Keratinocyte (primary cell): ENCODE results near the gene FAM117A. TPM values are rescaled to one million over a fixed set of nuclear protein-coding genes. Genes with fewer than 3 reads are reported as not detected.

Experiments used
- DNase-seq: peaks from one replicate; pipeline ENCODE4 v3.0.0-alpha.2; 2011; ENCODE audit warnings: low read depth, missing footprints, low spot score
- FAIRE-seq: peaks from 2 replicates; lab custom pipeline; 2011; peaks lifted over from hg19 to GRCh38; lab: Jason Lieb, UNC
- H2AFZ ChIP-seq: 2 replicates; pipeline ENCODE4 v1.6.0; 2012; ENCODE audit warnings: low read length, control low read depth, inconsistent platforms; ENCODE audit not compliant: control insufficient read depth
- H3K27ac ChIP-seq: 2 replicates; pipeline ENCODE4 v1.5.1; 2011; ENCODE audit warnings: low read length; ENCODE audit not compliant: control insufficient read depth, insufficient read depth
- H3K27me3 ChIP-seq: 3 replicates; pipeline ENCODE4 v1.6.0; 2011; ENCODE audit warnings: low read length; ENCODE audit not compliant: control insufficient read depth, insufficient read depth; ENCODE audit errors: extremely low read depth
- H3K36me3 ChIP-seq, 2 experiments: 2 replicates in 1 of 2; 3 replicates in 1 of 2; pipeline ENCODE4 v1.5.1; 2011; ENCODE audit warnings: low read length in 2 of 2, mild to moderate bottlenecking in 1 of 2; ENCODE audit not compliant: control insufficient read depth in 2 of 2, insufficient read depth in 2 of 2; ENCODE audit errors: extremely low read depth in 1 of 2
- H3K4me1 ChIP-seq: 3 replicates; pipeline ENCODE4 v1.5.1; 2011; ENCODE audit warnings: low read length; ENCODE audit not compliant: control insufficient read depth, insufficient read depth; ENCODE audit errors: extremely low read depth
- H3K4me2 ChIP-seq: 3 replicates; pipeline ENCODE4 v1.6.0; 2011; ENCODE audit warnings: low read depth, low read length; ENCODE audit not compliant: control insufficient read depth, insufficient read depth; ENCODE audit errors: extremely low read depth
- H3K4me3 ChIP-seq, 3 experiments: fragments of 200-600 bp in 1 of 3; sonication (generic) in 1 of 3; 2 replicates in 2 of 3; 3 replicates in 1 of 3; pipeline ENCODE4 v1.5.1; 2011 to 2016; ENCODE audit warnings: low read length in 3 of 3, mild to moderate bottlenecking in 3 of 3, control low read depth in 2 of 3, inconsistent platforms in 1 of 3, low read depth in 1 of 3, mixed read lengths in 1 of 3, mixed run types in 1 of 3, moderate library complexity in 1 of 3; ENCODE audit not compliant: control insufficient read depth in 2 of 3, insufficient read depth in 2 of 3; ENCODE audit errors: extremely low read depth in 1 of 3
- H3K79me2 ChIP-seq: 2 replicates; pipeline ENCODE4 v1.6.0; 2012; ENCODE audit warnings: low read length; ENCODE audit not compliant: control insufficient read depth, insufficient read depth
- H3K9ac ChIP-seq: 3 replicates; pipeline ENCODE4 v1.6.0; 2011; ENCODE audit warnings: low read length; ENCODE audit not compliant: control insufficient read depth, insufficient read depth; ENCODE audit errors: extremely low read depth
- H3K9me1 ChIP-seq: 3 replicates; pipeline ENCODE4 v1.6.0; 2011; ENCODE audit warnings: low read length; ENCODE audit not compliant: control insufficient read depth, insufficient read depth; ENCODE audit errors: extremely low read depth
- H3K9me3 ChIP-seq: 2 replicates; pipeline ENCODE4 v1.5.1; 2012; ENCODE audit warnings: low read depth, low read length; ENCODE audit not compliant: control insufficient read depth
- H4K20me1 ChIP-seq: 3 replicates; pipeline ENCODE4 v1.6.0; 2011; ENCODE audit warnings: low read length; ENCODE audit not compliant: control insufficient read depth, insufficient read depth; ENCODE audit errors: extremely low read depth
- EZH2 ChIP-seq: IDR thresholded peaks from one replicate; pipeline ENCODE4 v1.6.1; 2012; ENCODE audit warnings: inconsistent platforms, mild to moderate bottlenecking, low read length, moderate library complexity
- dilution Hi-C: fragments of 300-500 bp; cut with MboI; formaldehyde crosslinking; loops from one replicate; pipeline ENCODE4 v1.7.0; 2020; ENCODE audit warnings: low sequenced_read_pairs; ENCODE audit not compliant: extremely low pct_ligation_motif_present
- polyA plus RNA-seq, 5 experiments: library from polyadenylated mRNA; depleted of rRNA in 3 of 5; stranded (reverse) in 3 of 5; stranded (forward) in 1 of 5; unstranded in 1 of 5; fragments of >200 nt; gene quantifications; 1 replicate in 1 of 5; 2 replicates in 3 of 5; 3 replicates in 1 of 5; pipeline versions ENCODE4 v1.2.1 to v1.2.3, GENCODE V29; 2011 to 2012; ENCODE audit warnings: missing spikeins in 2 of 5, low read depth in 1 of 5, low replicate concordance in 1 of 5
- TF ChIP-seq, protein P1 (sequence below), 3 experiments: IDR thresholded peaks in 1 of 3; conservative IDR thresholded peaks in 1 of 3; optimal IDR thresholded peaks in 1 of 3; 2 replicates in 2 of 3; 3 replicates in 1 of 3; pipeline versions ENCODE3 to v1.5.1; 2011; ENCODE audit warnings: low read length in 3 of 3, mild to moderate bottlenecking in 3 of 3, moderate library complexity in 2 of 3, control low read depth in 1 of 3, inconsistent platforms in 1 of 3; ENCODE audit not compliant: insufficient read depth in 2 of 3; ENCODE audit errors: extremely low read depth in 1 of 3

FAM117A gene
- polyA plus RNA-seq, 1 donor (not counting 4 experiments of a cell fraction or from before 2014, with no cell fraction given): 4.7 TPM

DNA sequence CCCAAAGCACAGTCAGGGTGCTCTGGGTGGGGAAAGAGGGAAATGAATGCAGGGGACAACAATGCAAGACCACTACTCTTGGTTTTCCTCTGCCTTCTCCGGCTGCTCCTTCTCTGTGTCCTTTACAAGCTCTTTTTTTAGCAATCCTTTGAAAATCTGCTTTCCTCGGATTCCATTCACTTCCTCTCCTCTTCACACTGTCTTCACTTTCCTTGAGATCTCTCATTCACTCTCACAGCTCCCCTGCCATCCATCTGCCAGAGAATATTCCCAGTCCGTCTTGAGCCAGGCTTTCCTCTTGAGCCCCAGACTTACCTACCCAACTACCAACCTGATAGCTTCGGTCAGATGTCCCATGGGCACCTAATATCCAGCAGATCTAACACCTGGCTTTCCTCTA lies 75.1 kb downstream of the FAM117A start:
- Histone ChIP-seq H3K9ac (no peak overlapping the region), H3K79me2 (no peaks in the 10 kb centered on the region), H3K9me3 (no peaks in the 10 kb centered on the region), H3K4me3 (no peak overlapping the region), H3K4me2 (no peak overlapping the region), H3K36me3 (no peaks in the 10 kb centered on the region), H3K27ac (no peak overlapping the region), H3K4me1 (no peaks in the 10 kb centered on the region), H4K20me1 (no peaks in the 10 kb centered on the region), H2AFZ (no peak overlapping the region), H3K27me3 (peaks cover 5% of the 10 kb centered on the region), H3K9me1 (no peaks in the 10 kb centered on the region)
- dilution Hi-C loops: no loop called here
- FAIRE-seq (no peak), DNase-seq (no peak)
- TF ChIP-seq, protein P1, sequence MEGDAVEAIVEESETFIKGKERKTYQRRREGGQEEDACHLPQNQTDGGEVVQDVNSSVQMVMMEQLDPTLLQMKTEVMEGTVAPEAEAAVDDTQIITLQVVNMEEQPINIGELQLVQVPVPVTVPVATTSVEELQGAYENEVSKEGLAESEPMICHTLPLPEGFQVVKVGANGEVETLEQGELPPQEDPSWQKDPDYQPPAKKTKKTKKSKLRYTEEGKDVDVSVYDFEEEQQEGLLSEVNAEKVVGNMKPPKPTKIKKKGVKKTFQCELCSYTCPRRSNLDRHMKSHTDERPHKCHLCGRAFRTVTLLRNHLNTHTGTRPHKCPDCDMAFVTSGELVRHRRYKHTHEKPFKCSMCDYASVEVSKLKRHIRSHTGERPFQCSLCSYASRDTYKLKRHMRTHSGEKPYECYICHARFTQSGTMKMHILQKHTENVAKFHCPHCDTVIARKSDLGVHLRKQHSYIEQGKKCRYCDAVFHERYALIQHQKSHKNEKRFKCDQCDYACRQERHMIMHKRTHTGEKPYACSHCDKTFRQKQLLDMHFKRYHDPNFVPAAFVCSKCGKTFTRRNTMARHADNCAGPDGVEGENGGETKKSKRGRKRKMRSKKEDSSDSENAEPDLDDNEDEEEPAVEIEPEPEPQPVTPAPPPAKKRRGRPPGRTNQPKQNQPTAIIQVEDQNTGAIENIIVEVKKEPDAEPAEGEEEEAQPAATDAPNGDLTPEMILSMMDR (optimal IDR thresholded peaks at IDR 0.05 in 1 of 3, IDR thresholded peaks at IDR 0.05 in 1 of 3, conservative IDR thresholded peaks at IDR 0.05 in 1 of 3; ENCODE audit: extremely low read depth in 1 of 3, insufficient read depth in 2 of 3, low read length in 3 of 3): no peak

DNA sequence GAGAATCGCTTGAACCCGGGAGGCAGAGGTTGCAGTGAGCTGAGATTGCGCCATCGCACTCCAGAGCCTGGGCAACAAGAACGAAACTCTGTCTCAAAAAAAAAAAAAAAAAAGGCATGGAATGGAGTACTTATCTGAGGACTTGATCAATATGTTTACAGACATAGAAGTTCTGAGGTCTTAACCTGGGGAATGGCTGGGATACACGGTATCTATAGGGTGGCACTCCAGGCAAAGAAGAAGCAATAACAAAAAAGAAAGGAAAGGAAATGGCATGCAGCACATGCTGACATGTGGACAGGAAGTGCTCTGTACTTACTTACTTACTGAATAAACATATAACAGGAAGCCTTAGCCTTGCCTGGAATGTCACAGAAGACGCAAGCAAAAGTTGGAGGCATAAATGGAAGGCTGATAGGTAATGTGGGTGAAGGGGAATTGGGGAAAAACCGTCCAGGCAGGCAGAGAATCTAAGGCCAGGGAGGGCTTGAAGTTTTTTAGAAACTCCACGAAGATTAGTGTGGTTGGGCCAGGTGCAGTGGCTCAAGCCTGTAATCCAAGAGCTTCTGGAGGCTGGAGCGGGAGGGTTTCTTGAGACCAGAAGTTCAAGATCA lies 75.9 kb downstream of the FAM117A start:
- Histone ChIP-seq H3K79me2 (no peaks in the 10 kb centered on the region), H3K4me3 (no peak overlapping the region), H3K36me3 (no peaks in the 10 kb centered on the region), H3K4me1 (no peaks in the 10 kb centered on the region), H3K9me3 (no peaks in the 10 kb centered on the region), H3K9me1 (no peaks in the 10 kb centered on the region), H3K4me2 (no peak overlapping the region), H3K27ac (no peak overlapping the region), H3K27me3 (peaks cover 5% of the 10 kb centered on the region), H4K20me1 (no peaks in the 10 kb centered on the region), H3K9ac (no peak overlapping the region), H2AFZ (peak overlapping the region; percentile 39)
- no peak for TF ChIP-seq EZH2
- TF ChIP-seq, protein P1 (optimal IDR thresholded peaks at IDR 0.05 in 1 of 3, IDR thresholded peaks at IDR 0.05 in 1 of 3, conservative IDR thresholded peaks at IDR 0.05 in 1 of 3; ENCODE audit: extremely low read depth in 1 of 3, insufficient read depth in 2 of 3, low read length in 3 of 3): no peak
- no peak for DNase-seq
- dilution Hi-C loops: no loop called here
- FAIRE-seq: no peak
